NCI-H345 treated with DMSO at 0.1 percent for 48 hours (cell line): ENCODE data around the gene PCDHGA7.
"Not testable (repeated sequence)": the region's sequence is repeated elsewhere in the genome, so short reads cannot be mapped to it uniquely, and the experiment has no call there.

ENCODE experiments used
- DNase-seq: peaks from one replicate; lab custom pipeline; 2025; ENCODE audit not compliant: unreplicated experiment; lab: John Stamatoyannopoulos, UW

Gene PCDHGA7

GRCh38 chr5:141397756-141398551 lies 15.4 kb downstream of the PCDHGA7 start, which contains the start of gene PCDHGB5:
TSS of gene PCDHGB5 (plus strand) at chr5:141397947. CDS start at chr5:141398128, 181 bp downstream.
- not testable (repeated sequence) for DNase-seq

- DNase-seq, result no peak
Observed at GRCh38 chr5:141398608-141399007, 16.1 kb downstream of the PCDHGA7 start.

- DNase-seq, result no peak
Observed at GRCh38 chr5:141399555-141400258, 17.2 kb downstream of the PCDHGA7 start.

- DNase-seq, result no peak
Observed at GRCh38 chr5:141402553-141403243, 20.2 kb downstream of the PCDHGA7 start, which contains the start of gene PCDHGA9. TSS of gene PCDHGA9 (plus strand) at chr5:141402778. CDS start at chr5:141402953, 175 bp downstream.

GRCh38 chr5:141403387-141403786 lies 20.8 kb downstream of the PCDHGA7 start:
- DNase-seq, result no peak

GRCh38 chr5:141407790-141408505 lies 25.4 kb downstream of the PCDHGA7 start, which contains the start of gene PCDHGB6:
TSS of gene PCDHGB6 (plus strand) at chr5:141408021. CDS start at chr5:141408203, 182 bp downstream.
- not testable (repeated sequence) for DNase-seq

- DNase-seq, result no peak
Observed at GRCh38 chr5:141409598-141410306, 27.2 kb downstream of the PCDHGA7 start.

GRCh38 chr5:141411575-141411974 lies 29.0 kb downstream of the PCDHGA7 start:
- no peak for DNase-seq

GRCh38 chr5:141412854-141413539 lies 30.5 kb downstream of the PCDHGA7 start, which contains the start of gene PCDHGA10:
TSS of gene PCDHGA10 (plus strand) at chr5:141412987. CDS start at chr5:141413176, 189 bp downstream.
- no peak for DNase-seq

- no peak for DNase-seq
Observed at GRCh38 chr5:141413540-141414069, 31.1 kb downstream of the PCDHGA7 start.

GRCh38 chr5:141414548-141415274 lies 32.2 kb downstream of the PCDHGA7 start:
- not testable (repeated sequence) for DNase-seq

- DNase-seq, result not testable (repeated sequence)
Observed at GRCh38 chr5:141415275-141415618, 32.7 kb downstream of the PCDHGA7 start.

GRCh38 chr5:141417494-141418172 lies 35.1 kb downstream of the PCDHGA7 start, which contains the start of gene PCDHGB7:
TSS of gene PCDHGB7 (plus strand) at chr5:141417677. CDS start at chr5:141417860, 183 bp downstream.
- DNase-seq, result not testable (repeated sequence)

- DNase-seq, result no peak
Observed at GRCh38 chr5:141419074-141419880, 36.7 kb downstream of the PCDHGA7 start.

- DNase-seq, result no peak
Observed at GRCh38 chr5:141420855-141421488, 38.4 kb downstream of the PCDHGA7 start, which contains the start of gene PCDHGA11. TSS of gene PCDHGA11 (plus strand) at chr5:141421051. CDS start at chr5:141421228, 177 bp downstream.

GRCh38 chr5:141421489-141421855 lies 38.9 kb downstream of the PCDHGA7 start:
- no peak for DNase-seq
